H1 (cell line): ENCODE data around the gene SLC25A26. TPM values are rescaled to one million over a fixed set of nuclear protein-coding genes. Genes with fewer than 3 reads are reported as not detected.
A peak's percentile ranks its signal among the peaks of the same experiment; 100 is the strongest.

ENCODE experiments used
- CTCF ChIA-PET: fragments of 300-600 bp; sonication (Branson Sonifier 250); formaldehyde crosslinking; loops from one replicate; lab custom pipeline; 2021; ENCODE audit not compliant: partially characterized antibody; lab: Charles Lee
- POLR2A ChIA-PET: fragments of 300-600 bp; sonication (Branson Sonifier 250); formaldehyde crosslinking; loops from one replicate; lab custom pipeline; 2021; ENCODE audit warnings: inconsistent platforms; ENCODE audit not compliant: partially characterized antibody; lab: Charles Lee
- DNase-seq, 2 experiments: peaks; one replicate each; pipeline versions ENCODE4 v3.0.0 to v3.0.0-alpha.2; 2010 to 2022; ENCODE audit warnings: low spot score in 2 of 2, low read depth in 1 of 2, mixed read lengths in 1 of 2
- FAIRE-seq: peaks from 2 replicates; lab custom pipeline; 2011; peaks lifted over from hg19 to GRCh38; lab: Jason Lieb, UNC
- H2AFZ ChIP-seq: 2 replicates; pipeline ENCODE4 v1.8.1; 2012; ENCODE audit warnings: low read length, inconsistent platforms
- H2AK5ac ChIP-seq: 2 replicates; pipeline ENCODE4 v1.6.1; 2013; ENCODE audit warnings: low read depth, low read length
- H2BK120ac ChIP-seq: replicated peaks from 2 replicates; pipeline ENCODE3; 2013; ENCODE audit warnings: low read depth, low read length, inconsistent platforms
- H2BK12ac ChIP-seq: 2 replicates; pipeline ENCODE4 v1.6.1; 2013; ENCODE audit warnings: low read depth, low read length
- H2BK15ac ChIP-seq: 2 replicates; pipeline ENCODE4 v1.6.1; 2013; ENCODE audit warnings: low read length
- H2BK20ac ChIP-seq: 2 replicates; pipeline ENCODE4 v1.6.1; 2013; ENCODE audit warnings: low read length
- H2BK5ac ChIP-seq: 2 replicates; pipeline ENCODE4 v1.6.1; 2013; ENCODE audit warnings: low read depth, low read length
- H3K14ac ChIP-seq: 2 replicates; pipeline ENCODE4 v1.6.1; 2013; ENCODE audit warnings: inconsistent platforms; ENCODE audit not compliant: insufficient read length
- H3K18ac ChIP-seq: 2 replicates; pipeline ENCODE4 v1.6.1; 2013; ENCODE audit warnings: low read length; ENCODE audit errors: extremely low read depth
- H3K23ac ChIP-seq: 2 replicates; pipeline ENCODE4 v1.6.1; 2013; ENCODE audit warnings: inconsistent platforms; ENCODE audit not compliant: insufficient read length
- H3K23me2 ChIP-seq: 2 replicates; pipeline ENCODE4 v1.6.1; 2013; ENCODE audit warnings: low read depth, low read length
- H3K27ac ChIP-seq: 2 replicates; pipeline ENCODE4 v1.6.1; 2011; ENCODE audit warnings: low read depth, low read length, inconsistent platforms
- H3K27me3 ChIP-seq, 4 experiments: replicated peaks in 1 of 4; 1 replicate in 1 of 4; 2 replicates in 3 of 4; pipeline versions ENCODE4 v1.6.1 to v1.8.1; 2011 to 2013; ENCODE audit warnings: low read length in 3 of 4, mild to moderate bottlenecking in 3 of 4, inconsistent platforms in 2 of 4, mixed read lengths in 2 of 4, moderate library complexity in 1 of 4; ENCODE audit not compliant: control insufficient read depth in 3 of 4, insufficient read depth in 3 of 4; ENCODE audit errors: extremely low read depth in 1 of 4
- H3K36me3 ChIP-seq, 4 experiments: 2 replicates each; pipeline versions ENCODE4 v1.6.1 to v1.8.1; 2011 to 2013; ENCODE audit warnings: mild to moderate bottlenecking in 4 of 4, low read length in 3 of 4, moderate library complexity in 2 of 4, control low read depth in 1 of 4, inconsistent platforms in 1 of 4; ENCODE audit not compliant: insufficient read depth in 4 of 4, control insufficient read depth in 2 of 4
- H3K4ac ChIP-seq: replicated peaks from 2 replicates; pipeline ENCODE3; 2013; ENCODE audit warnings: low read length, low read depth, mixed read lengths, inconsistent platforms; ENCODE audit not compliant: insufficient read length
- H3K4me1 ChIP-seq, 4 experiments: replicated peaks in 1 of 4; 1 replicate in 1 of 4; 2 replicates in 3 of 4; pipeline versions ENCODE4 v1.6.1 to v1.8.1; 2011 to 2013; ENCODE audit warnings: low read length in 3 of 4, inconsistent platforms in 2 of 4, mixed read lengths in 1 of 4; ENCODE audit not compliant: insufficient read depth in 4 of 4, control insufficient read depth in 3 of 4
- H3K4me2 ChIP-seq, 2 experiments: 2 replicates each; pipeline versions ENCODE4 v1.6.1 to v1.8.1; 2011 to 2013; ENCODE audit warnings: low read depth in 2 of 2, low read length in 2 of 2, control low read depth in 1 of 2, inconsistent platforms in 1 of 2, mild to moderate bottlenecking in 1 of 2; ENCODE audit not compliant: insufficient read depth in 1 of 2
- H3K4me3 ChIP-seq, 4 experiments: fragments of 200-600, 300-600 bp in 1 of 4; sonication (generic), shearing (Covaris generic), sonication (Bioruptor Twin) in 1 of 4; 2 replicates each; pipeline versions ENCODE4 v1.5.1 to v1.8.1; 2011 to 2016; ENCODE audit warnings: low read length in 4 of 4, low read depth in 3 of 4, control low read depth in 2 of 4, inconsistent platforms in 2 of 4, mild to moderate bottlenecking in 2 of 4, mixed read lengths in 1 of 4, moderate library complexity in 1 of 4; ENCODE audit not compliant: insufficient read depth in 2 of 4; ENCODE audit errors: extremely low read depth in 1 of 4
- H3K56ac ChIP-seq: replicated peaks from 2 replicates; pipeline ENCODE3; 2013; ENCODE audit warnings: low read depth, mild to moderate bottlenecking, mixed read lengths, low read length, inconsistent platforms; ENCODE audit not compliant: insufficient read length
- H3K79me1 ChIP-seq: 2 replicates; pipeline ENCODE4 v1.6.1; 2013; ENCODE audit warnings: low read depth, low read length, control low read depth
- H3K79me2 ChIP-seq, 2 experiments: 2 replicates each; pipeline versions ENCODE4 v1.6.1 to v1.8.1; 2012 to 2013; ENCODE audit warnings: low read length in 2 of 2, mild to moderate bottlenecking in 2 of 2, inconsistent platforms in 1 of 2; ENCODE audit not compliant: insufficient read depth in 2 of 2, control insufficient read depth in 1 of 2
- H3K9ac ChIP-seq, 4 experiments: replicated peaks in 1 of 4; 1 replicate in 1 of 4; 2 replicates in 3 of 4; pipeline versions ENCODE4 v1.6.1 to v1.8.1; 2011 to 2013; ENCODE audit warnings: low read depth in 3 of 4, low read length in 3 of 4, control low read depth in 2 of 4, mild to moderate bottlenecking in 2 of 4, moderate library complexity in 2 of 4, inconsistent platforms in 1 of 4; ENCODE audit errors: extremely low read depth in 1 of 4
- H3K9me3 ChIP-seq, 2 experiments: 2 replicates each; pipeline versions ENCODE4 v1.6.1 to v1.8.1; 2012 to 2013; ENCODE audit warnings: mild to moderate bottlenecking in 2 of 2, moderate library complexity in 2 of 2, control low read depth in 1 of 2, inconsistent platforms in 1 of 2, low read depth in 1 of 2, low read length in 1 of 2, mixed read lengths in 1 of 2; ENCODE audit not compliant: insufficient read depth in 2 of 2
- H4K20me1 ChIP-seq, 2 experiments: replicated peaks in 1 of 2; 2 replicates each; pipeline versions ENCODE3 to v1.8.1; 2011 to 2013; ENCODE audit warnings: inconsistent platforms in 2 of 2, low read length in 2 of 2, mild to moderate bottlenecking in 1 of 2; ENCODE audit not compliant: insufficient read depth in 2 of 2, control insufficient read depth in 1 of 2
- H4K5ac ChIP-seq: 2 replicates; pipeline ENCODE4 v1.6.1; 2013; ENCODE audit warnings: low read length, low read depth, mixed read lengths, inconsistent platforms; ENCODE audit not compliant: insufficient read length
- H4K8ac ChIP-seq: 2 replicates; pipeline ENCODE4 v1.8.0; 2013; ENCODE audit warnings: mild to moderate bottlenecking, moderate library complexity, low read length, inconsistent platforms; ENCODE audit not compliant: insufficient read depth; ENCODE audit errors: extremely low read depth
- H4K91ac ChIP-seq: replicated peaks from 2 replicates; pipeline ENCODE3; 2013; ENCODE audit warnings: low read length, mixed read lengths, inconsistent platforms; ENCODE audit not compliant: insufficient read length
- BCL11A ChIP-seq, 2 experiments: IDR thresholded peaks; one replicate each; pipeline ENCODE4 v1.6.1; 2011; ENCODE audit warnings: low read depth in 2 of 2, low read length in 2 of 2, mild to moderate bottlenecking in 2 of 2
- CEBPB ChIP-seq: IDR thresholded peaks from 2 replicates; pipeline ENCODE4 v1.6.1; 2012; ENCODE audit warnings: low read depth, low read length
- E2F6 ChIP-seq: IDR thresholded peaks from 2 replicates; pipeline ENCODE4 v1.6.1; 2012; ENCODE audit warnings: inconsistent platforms
- GABPA ChIP-seq: IDR thresholded peaks from 2 replicates; pipeline ENCODE4 v1.6.1; 2011; ENCODE audit warnings: mild to moderate bottlenecking, low read length, moderate library complexity, borderline replicate concordance; ENCODE audit not compliant: insufficient read depth
- JUND ChIP-seq: IDR thresholded peaks from 2 replicates; pipeline ENCODE4 v1.6.1; 2011; ENCODE audit warnings: mild to moderate bottlenecking, improper control_type of control experiment, low read length
- KDM4A ChIP-seq: IDR thresholded peaks from one replicate; pipeline ENCODE4 v1.7.1; 2012; ENCODE audit warnings: low read depth, mild to moderate bottlenecking, moderate library complexity, low read length, inconsistent platforms; ENCODE audit not compliant: severe bottlenecking
- RNF2 ChIP-seq: fragments of 200-900, 300-1000 bp; sonication (generic); IDR thresholded peaks from 2 replicates; pipeline ENCODE4 v1.7.1; 2016; ENCODE audit warnings: borderline replicate concordance, low read depth, mild to moderate bottlenecking, antibody characterized with exemption, low read length; ENCODE audit not compliant: poor library complexity, severe bottlenecking; ENCODE audit errors: missing control alignments
- SP4 ChIP-seq: IDR thresholded peaks from 2 replicates; pipeline ENCODE4 v1.6.1; 2012; ENCODE audit warnings: low read length, inconsistent platforms
- TBP ChIP-seq: IDR thresholded peaks from 2 replicates; pipeline ENCODE4 v1.6.1; 2011; ENCODE audit warnings: low read depth, low read length, improper control_type of control experiment
- YY1 ChIP-seq: IDR thresholded peaks from 2 replicates; pipeline ENCODE4 v1.6.1; 2011; ENCODE audit warnings: low read depth, mild to moderate bottlenecking, low read length
- WGBS, 2 experiments: shearing (Covaris generic) in 1 of 2; methylation state at CpG; one replicate each; pipeline versions ENCODE4 v1.1.6 to v1.1.7; 2013 to 2015; ENCODE audit warnings: low lambda C conversion rate in 2 of 2, mixed read lengths in 2 of 2, inconsistent platforms in 1 of 2, low coverage in 1 of 2, missing lambda C conversion rate in 1 of 2; ENCODE audit not compliant: insufficient replicate concordance in 2 of 2, insufficient coverage in 1 of 2, insufficient read length in 1 of 2; ENCODE audit errors: extremely low coverage in 1 of 2, missing lambda C conversion rate in 1 of 2; 5-methylcytosine and 5-hydroxymethylcytosine counted together
- polyA plus RNA-seq, 7 experiments: library from polyadenylated mRNA; depleted of rRNA in 3 of 7; stranded (reverse) in 5 of 7; unstranded in 2 of 7; fragments of >200 nt in 5 of 7; fragments of 200-250 nt in 2 of 7; gene quantifications; 1 replicate in 5 of 7; 2 replicates in 1 of 7; 4 replicates in 1 of 7; pipeline versions ENCODE4 v1.2.1 to v1.2.3, GENCODE V29; 2011 to 2013; ENCODE audit warnings: missing spikeins in 2 of 7, mixed read lengths in 2 of 7
- total RNA-seq: library from RNA; stranded (reverse); fragmentation: NEBNext Ultra II Directional; extraction: Animal tissue kit (Norgen Biotek cat#: 25700); gene quantifications from 2 replicates; pipeline ENCODE4 v1.2.1, GENCODE V29; 2021
- TF ChIP-seq, protein P1 (sequence below): IDR thresholded peaks from 2 replicates; pipeline ENCODE4 v1.6.1; 2011; ENCODE audit warnings: low read depth, mild to moderate bottlenecking, low read length; ENCODE audit not compliant: insufficient read depth
- TF ChIP-seq, protein P2 (sequence below): IDR thresholded peaks from 2 replicates; pipeline ENCODE4 v1.6.1; 2012; ENCODE audit warnings: inconsistent platforms

The SLC25A26 gene
- total and polyA plus RNA-seq, 2 of the 8 experiments (the other 6 are each of a cell fraction or from before 2014, with no cell fraction given): 30.0 to 37.0 TPM

DNA sequence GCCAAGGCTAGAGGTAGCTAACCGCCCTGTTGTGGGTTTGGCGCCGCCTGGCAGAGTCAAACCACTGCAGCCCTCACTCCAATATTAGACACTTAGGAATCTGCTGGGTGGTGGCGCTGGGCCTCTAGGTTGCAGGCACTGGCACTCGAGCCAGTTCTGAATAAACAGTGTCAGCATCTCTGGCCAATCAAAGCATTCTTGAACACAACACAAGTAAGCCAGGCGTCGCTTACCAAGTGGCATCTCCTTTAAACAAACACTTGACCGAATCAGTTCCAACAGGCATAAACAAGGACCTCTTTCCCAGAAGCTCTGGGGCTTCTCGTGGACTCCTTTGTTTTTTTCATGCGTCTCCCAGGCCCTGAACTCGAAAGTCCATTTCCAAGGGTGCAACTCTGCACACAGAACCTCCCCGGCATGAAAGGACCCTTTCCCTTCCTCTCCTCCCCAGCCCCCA lies 197.7 kb downstream of the SLC25A26 start:
- no peaks in the 10 kb centered on the region for H3K27me3 ChIP-seq
- peaks cover 8 to 89% of the 10 kb centered on the region in 2 experiments for H3K79me2 ChIP-seq
- H2BK15ac ChIP-seq: no peak overlapping the region
- no peak overlapping the region for H2BK5ac ChIP-seq
- H2BK20ac ChIP-seq: no peak overlapping the region
- no peak overlapping the region for H3K27ac ChIP-seq
- no peak overlapping the region for H4K8ac ChIP-seq
- H3K36me3 ChIP-seq: peaks cover 19 to 62% (median 46%) of the 10 kb centered on the region in 4 experiments; a peak in 7 of 8 replicates
- H3K14ac ChIP-seq: no peak overlapping the region
- no peak overlapping the region for H3K56ac ChIP-seq
- H4K5ac ChIP-seq: no peak overlapping the region
- peak overlapping the region in 1 of 2 experiments; percentile 27; a peak in 1 of 4 replicates for H3K4me2 ChIP-seq
- no peak overlapping the region for H3K4ac ChIP-seq
- no peak overlapping the region for H2BK12ac ChIP-seq
- H3K79me1 ChIP-seq: peaks cover 22% of the 10 kb centered on the region
- 0 out of 2 replicates have a peak overlapping the region, but pooled peaks have one; percentile 34 for H2AK5ac ChIP-seq
- peaks cover 24 to 27% of the 10 kb centered on the region in 2 experiments for H3K9me3 ChIP-seq
- 92% methylated on average over 12 of the region's 12 CpGs; no CpG with 5 or more reads in 1 of the 2 experiments for WGBS, 2 experiments
- FAIRE-seq (no peak), DNase-seq (no peak)
- H3K23me2 ChIP-seq: no peaks in the 10 kb centered on the region
- no peak overlapping the region for H3K9ac ChIP-seq
- peaks cover 6 to 17% of the 10 kb centered on the region in 2 experiments for H4K20me1 ChIP-seq
- peaks cover 4 to 16% (median 7%) of the 10 kb centered on the region in 4 experiments; a peak in 5 of 7 replicates for H3K4me1 ChIP-seq
- POLR2A ChIA-PET: interaction anchor here (1.5 kb wide), 1 partner anchor 9 kb away, joined by 4 read pairs; no protein-coding TSS in a partner anchor
- CTCF ChIA-PET: interaction anchor here (0.8 to 1.8 kb wide), 6 partner anchors 10 to 403 kb away, joined by 3 to 6 read pairs (median 3); no protein-coding TSS in a partner anchor
- no peak overlapping the region for H2AFZ ChIP-seq
- no peak overlapping the region for H3K4me3 ChIP-seq
- no peak overlapping the region for H3K23ac ChIP-seq
- H3K18ac ChIP-seq: peak overlapping the region; percentile 16; the same call in 1 of the 2 replicates
- H2BK120ac ChIP-seq: no peak overlapping the region
- no peak overlapping the region for H4K91ac ChIP-seq
- TF ChIP-seq RNF2 (no peak), KDM4A (no peak), JUND (no peak), BCL11A (IDR thresholded peaks at IDR 0.05; ENCODE audit: low read depth in 2 of 2, low read length in 2 of 2) (no peak), TBP (no peak), E2F6 (no peak), CEBPB (no peak), SP4 (no peak), GABPA (no peak), YY1 (no peak)
- TF ChIP-seq, protein P1, sequence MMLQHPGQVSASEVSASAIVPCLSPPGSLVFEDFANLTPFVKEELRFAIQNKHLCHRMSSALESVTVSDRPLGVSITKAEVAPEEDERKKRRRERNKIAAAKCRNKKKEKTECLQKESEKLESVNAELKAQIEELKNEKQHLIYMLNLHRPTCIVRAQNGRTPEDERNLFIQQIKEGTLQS: no peak
- TF ChIP-seq, protein P2, sequence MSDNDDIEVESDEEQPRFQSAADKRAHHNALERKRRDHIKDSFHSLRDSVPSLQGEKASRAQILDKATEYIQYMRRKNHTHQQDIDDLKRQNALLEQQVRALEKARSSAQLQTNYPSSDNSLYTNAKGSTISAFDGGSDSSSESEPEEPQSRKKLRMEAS: no peak
